ENCODE data around the gene PLET1. TPM values are rescaled to one million over a fixed set of nuclear protein-coding genes. Genes with fewer than 3 reads are reported as not detected.

Gene PLET1
- polyA plus RNA-seq, 1 donor = not detected

DNA sequence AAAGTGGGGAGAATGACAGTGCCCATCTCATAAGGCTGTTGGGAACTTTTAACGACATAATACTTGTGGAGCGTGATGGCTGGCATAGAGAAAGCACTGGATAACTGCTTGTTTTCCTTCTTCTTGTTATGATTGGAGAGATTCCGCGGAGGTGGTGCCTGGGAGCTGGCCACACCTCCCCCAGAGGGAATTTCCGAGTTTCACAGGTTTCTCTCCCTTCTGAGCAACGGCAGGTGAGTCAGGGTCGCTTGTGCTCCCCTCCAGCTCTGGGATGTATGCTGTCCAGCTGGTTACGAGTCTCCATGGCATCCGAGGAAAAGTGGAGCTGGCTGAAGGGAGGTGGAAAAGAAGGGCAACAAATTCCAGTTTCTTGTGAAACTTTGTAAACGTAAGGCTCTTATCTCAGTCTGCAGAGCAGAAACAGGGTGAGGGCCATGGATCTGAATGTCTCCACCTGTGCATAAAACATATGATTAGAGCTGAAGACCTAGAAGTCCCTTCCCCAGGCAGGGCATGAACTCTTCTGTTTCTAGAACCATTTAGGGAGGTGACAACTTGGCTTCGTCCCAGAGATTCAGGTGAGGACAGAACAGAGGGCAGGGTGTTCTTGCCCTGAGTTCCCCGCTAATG, 10.0 kb upstream of the PLET1 start:
- no peak overlapping the region for H3K27ac ChIP-seq (ENCODE audit: low read length)
- WGBS (ENCODE audit: insufficient coverage, low lambda C conversion rate) = no CpG with 5 or more reads among the region's 12 CpGs
- no peaks in the 10 kb centered on the region for H3K27me3 ChIP-seq (ENCODE audit: control insufficient read depth, insufficient read depth, low read length)
- H3K9me3 ChIP-seq (ENCODE audit: control insufficient read depth, low read depth, low read length) = no peaks in the 10 kb centered on the region
- H3K36me3 ChIP-seq (ENCODE audit: control insufficient read depth, insufficient read depth, low read length) = no peaks in the 10 kb centered on the region
- peak in 1 of 2 donors; percentile 26 for DNase-seq
- no peaks in the 10 kb centered on the region for H3K4me1 ChIP-seq (ENCODE audit: control insufficient read depth, insufficient read depth, low read length)
- H3K4me3 ChIP-seq (ENCODE audit: low read length) = peak overlapping the region; percentile 21

DNA sequence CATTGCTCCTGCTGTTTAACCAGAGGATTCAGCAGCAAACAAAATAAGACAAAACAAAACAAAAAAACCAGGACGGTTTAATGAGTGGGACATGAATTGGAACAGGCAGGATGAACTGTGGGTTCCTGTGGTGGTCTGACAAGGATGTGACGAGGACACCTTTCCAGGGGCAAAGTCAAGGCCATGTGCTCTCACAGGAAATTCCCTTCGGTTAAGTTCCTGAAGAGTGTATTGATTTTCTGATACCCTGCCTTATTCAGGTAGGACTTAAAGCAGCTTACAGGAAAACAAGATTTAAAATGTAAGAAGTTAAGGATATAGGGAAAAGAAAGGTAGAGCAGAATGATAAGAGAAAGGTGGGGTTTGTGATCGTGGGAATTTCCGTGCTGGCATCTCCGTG, 8.5 kb upstream of the PLET1 start:
- no peaks in the 10 kb centered on the region for H3K4me1 ChIP-seq (ENCODE audit: control insufficient read depth, insufficient read depth, low read length)
- WGBS (ENCODE audit: insufficient coverage, low lambda C conversion rate) = 32% methylated on average over 4 of the region's 6 CpGs
- DNase-seq = no peak
- H3K27me3 ChIP-seq (ENCODE audit: control insufficient read depth, insufficient read depth, low read length) = no peaks in the 10 kb centered on the region
- no peak overlapping the region for H3K4me3 ChIP-seq (ENCODE audit: low read length)
- H3K9me3 ChIP-seq (ENCODE audit: control insufficient read depth, low read depth, low read length) = no peaks in the 10 kb centered on the region
- no peaks in the 10 kb centered on the region for H3K36me3 ChIP-seq (ENCODE audit: control insufficient read depth, insufficient read depth, low read length)
- H3K27ac ChIP-seq (ENCODE audit: low read length) = no peak overlapping the region

DNA sequence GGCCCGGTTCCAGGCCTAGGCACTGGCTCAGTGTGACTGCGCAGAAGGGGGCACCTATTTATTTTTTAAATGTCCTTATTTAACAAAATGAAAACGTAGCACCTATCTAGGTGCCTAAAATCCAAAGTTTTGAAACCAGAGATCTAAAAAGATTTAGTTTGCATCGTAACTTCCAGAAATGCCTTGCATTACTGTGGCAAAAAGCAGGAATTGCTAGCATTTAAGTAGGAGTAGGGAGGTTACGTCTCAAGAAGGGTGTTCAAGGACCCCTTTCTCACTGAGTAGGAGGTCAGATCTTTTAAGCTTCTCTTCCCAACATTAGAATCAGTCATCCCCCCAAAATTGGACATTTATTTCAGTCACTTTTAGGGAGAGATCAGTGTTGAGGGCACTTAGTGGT, 7.7 kb upstream of the PLET1 start:
- H3K9me3 ChIP-seq (ENCODE audit: control insufficient read depth, low read depth, low read length) = no peaks in the 10 kb centered on the region
- 100% methylated on average over 1 of the region's 5 CpGs for WGBS (ENCODE audit: insufficient coverage, low lambda C conversion rate)
- H3K27ac ChIP-seq (ENCODE audit: low read length) = no peak overlapping the region

DNA sequence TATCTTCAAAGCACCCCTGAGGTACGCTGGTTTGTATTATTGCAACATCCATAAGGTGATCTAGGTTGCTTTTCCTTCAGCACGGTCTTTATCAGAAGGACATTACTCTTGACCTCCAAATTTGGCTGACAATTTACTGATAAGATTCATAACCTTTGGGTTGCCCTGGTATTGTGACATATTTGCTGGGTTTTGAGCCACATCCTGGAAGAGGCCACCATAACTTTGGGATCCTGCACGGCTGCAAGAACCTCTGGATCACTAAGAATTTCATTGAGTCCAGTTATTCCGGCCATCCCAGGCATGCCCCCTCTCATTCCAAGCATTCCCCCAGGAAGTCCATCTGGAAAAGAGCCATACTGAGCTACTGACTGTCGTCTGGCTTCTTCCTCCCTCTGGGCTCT, 6.5 kb upstream of the PLET1 start:
- WGBS (ENCODE audit: insufficient coverage, low lambda C conversion rate) = 65% methylated on average over 2 of the region's 5 CpGs
- Histone ChIP-seq H3K9me3 (ENCODE audit: control insufficient read depth, low read depth, low read length) (no peaks in the 10 kb centered on the region), H3K27me3 (ENCODE audit: control insufficient read depth, insufficient read depth, low read length) (no peaks in the 10 kb centered on the region)

More for the DNA sequence above, 7.7 kb upstream of the PLET1 start:
- Histone ChIP-seq H3K4me1 (ENCODE audit: control insufficient read depth, insufficient read depth, low read length) (no peaks in the 10 kb centered on the region), H3K27me3 (ENCODE audit: control insufficient read depth, insufficient read depth, low read length) (no peaks in the 10 kb centered on the region), H3K4me3 (ENCODE audit: low read length) (no peak overlapping the region), H3K36me3 (ENCODE audit: control insufficient read depth, insufficient read depth, low read length) (no peaks in the 10 kb centered on the region)
- DNase-seq = no peak

DNA sequence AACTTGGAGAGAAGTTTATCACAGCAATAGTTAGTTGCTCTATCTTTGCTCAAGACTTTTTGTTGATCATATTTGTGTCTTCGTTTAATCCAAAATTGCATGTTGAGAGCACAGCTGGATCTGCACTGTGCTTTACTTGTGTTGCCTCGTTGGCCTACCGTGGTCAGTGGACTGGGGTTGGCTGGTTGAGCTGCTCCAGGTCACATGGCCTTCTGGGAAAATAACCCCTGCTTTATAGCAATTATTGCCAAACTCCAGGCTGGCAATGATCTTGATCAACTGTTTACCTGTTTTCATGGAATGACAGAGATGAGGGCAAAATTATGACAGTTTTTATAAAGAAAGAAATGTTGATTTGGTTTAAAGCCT, 5.7 kb upstream of the PLET1 start:
- Histone ChIP-seq H3K4me3 (ENCODE audit: low read length) (no peak overlapping the region), H3K9me3 (ENCODE audit: control insufficient read depth, low read depth, low read length) (no peaks in the 10 kb centered on the region), H3K4me1 (ENCODE audit: control insufficient read depth, insufficient read depth, low read length) (no peaks in the 10 kb centered on the region), H3K27me3 (ENCODE audit: control insufficient read depth, insufficient read depth, low read length) (no peaks in the 10 kb centered on the region), H3K36me3 (ENCODE audit: control insufficient read depth, insufficient read depth, low read length) (no peaks in the 10 kb centered on the region), H3K27ac (ENCODE audit: low read length) (no peak overlapping the region)
- WGBS (ENCODE audit: insufficient coverage, low lambda C conversion rate) = no CpG with 5 or more reads among the region's 3 CpGs
- DNase-seq = no peak

More for the DNA sequence above, 6.5 kb upstream of the PLET1 start:
- H3K4me3 ChIP-seq (ENCODE audit: low read length) = no peak overlapping the region
- H3K4me1 ChIP-seq (ENCODE audit: control insufficient read depth, insufficient read depth, low read length) = no peaks in the 10 kb centered on the region
- no peak for DNase-seq
- no peak overlapping the region for H3K27ac ChIP-seq (ENCODE audit: low read length)
- H3K36me3 ChIP-seq (ENCODE audit: control insufficient read depth, insufficient read depth, low read length) = no peaks in the 10 kb centered on the region

DNA sequence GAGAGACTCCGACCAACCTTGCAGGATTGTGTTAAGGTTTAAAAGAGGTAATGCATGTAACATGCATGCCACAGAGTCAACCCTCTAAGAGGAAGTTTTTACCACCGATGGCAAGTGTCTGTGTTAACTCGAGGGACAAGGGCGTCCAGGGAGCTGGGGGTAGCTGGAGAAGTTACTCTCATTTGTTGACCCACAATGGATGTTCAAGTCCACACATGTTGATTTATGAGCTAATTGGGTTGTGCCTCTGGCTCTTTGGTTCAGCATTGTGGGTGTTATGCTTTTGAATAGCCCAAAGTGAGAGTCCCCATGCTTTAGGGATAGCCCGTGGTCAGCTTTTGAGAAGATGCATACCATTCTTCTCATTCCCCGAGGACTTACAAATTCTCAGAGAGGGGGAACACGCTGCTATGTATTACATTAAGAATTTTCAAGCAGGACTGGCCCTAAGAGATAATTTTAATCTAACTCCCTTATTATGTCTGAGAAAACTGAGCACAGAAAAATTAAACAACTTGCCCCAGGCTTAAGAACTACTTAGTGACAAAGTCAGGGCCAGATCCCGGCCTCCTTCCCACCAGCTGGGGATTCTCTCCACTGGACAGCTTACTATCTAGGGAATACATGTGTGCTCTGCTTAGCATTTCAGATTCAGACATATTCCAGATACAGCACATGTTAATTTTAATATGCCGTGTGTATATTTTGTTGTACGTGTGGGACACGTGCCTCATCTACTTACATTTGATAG, 5.2 kb upstream of the PLET1 start:
- Histone ChIP-seq H3K9me3 (ENCODE audit: control insufficient read depth, low read depth, low read length) (no peaks in the 10 kb centered on the region), H3K27ac (ENCODE audit: low read length) (no peak overlapping the region), H3K36me3 (ENCODE audit: control insufficient read depth, insufficient read depth, low read length) (no peaks in the 10 kb centered on the region), H3K4me3 (ENCODE audit: low read length) (no peak overlapping the region), H3K4me1 (ENCODE audit: control insufficient read depth, insufficient read depth, low read length) (no peaks in the 10 kb centered on the region), H3K27me3 (ENCODE audit: control insufficient read depth, insufficient read depth, low read length) (no peaks in the 10 kb centered on the region)
- 50% methylated on average over 1 of the region's 11 CpGs for WGBS (ENCODE audit: insufficient coverage, low lambda C conversion rate)
- no peak for DNase-seq

DNA sequence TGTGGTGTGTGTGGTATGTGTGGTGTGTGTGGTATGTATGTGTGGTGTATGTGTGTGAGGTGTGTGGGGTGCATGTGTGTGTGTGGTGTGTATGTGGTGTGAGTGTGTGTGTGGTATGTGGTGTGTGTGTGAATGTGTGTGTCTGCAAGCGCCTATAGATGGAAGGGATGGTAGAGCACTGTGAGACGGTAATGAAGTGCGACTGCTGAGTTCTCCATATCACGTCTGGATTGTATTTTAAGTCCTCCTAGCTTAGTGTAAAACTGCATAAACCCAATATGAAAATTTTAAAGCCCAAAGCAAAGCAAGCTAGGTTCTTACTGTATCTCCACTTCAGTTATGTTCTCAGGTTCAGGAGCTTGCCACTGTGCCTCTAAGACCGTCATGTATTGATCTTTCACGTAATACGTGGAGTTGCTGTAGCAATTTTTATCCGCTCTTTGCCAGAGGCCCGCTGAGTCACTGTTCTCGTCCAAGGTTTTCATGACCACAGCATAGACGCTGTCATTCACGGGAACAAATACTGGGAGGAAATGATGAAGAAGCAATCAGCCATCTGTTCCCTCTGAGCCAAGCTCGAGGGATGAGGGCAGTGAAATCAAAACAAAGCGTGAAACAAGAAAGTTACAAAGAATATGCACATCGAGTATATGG, 5.5 kb downstream of the PLET1 start:
- WGBS (ENCODE audit: insufficient coverage, low lambda C conversion rate) = 77% methylated on average over 4 of the region's 15 CpGs
- Histone ChIP-seq H3K27me3 (ENCODE audit: control insufficient read depth, insufficient read depth, low read length) (no peaks in the 10 kb centered on the region), H3K4me1 (ENCODE audit: control insufficient read depth, insufficient read depth, low read length) (peaks cover 10% of the 10 kb centered on the region), H3K9me3 (ENCODE audit: control insufficient read depth, low read depth, low read length) (no peaks in the 10 kb centered on the region), H3K36me3 (ENCODE audit: control insufficient read depth, insufficient read depth, low read length) (no peaks in the 10 kb centered on the region), H3K27ac (ENCODE audit: low read length) (no peak overlapping the region), H3K4me3 (ENCODE audit: low read length) (no peak overlapping the region)
- DNase-seq = peak in 1 of 2 donors; percentile 15

DNA sequence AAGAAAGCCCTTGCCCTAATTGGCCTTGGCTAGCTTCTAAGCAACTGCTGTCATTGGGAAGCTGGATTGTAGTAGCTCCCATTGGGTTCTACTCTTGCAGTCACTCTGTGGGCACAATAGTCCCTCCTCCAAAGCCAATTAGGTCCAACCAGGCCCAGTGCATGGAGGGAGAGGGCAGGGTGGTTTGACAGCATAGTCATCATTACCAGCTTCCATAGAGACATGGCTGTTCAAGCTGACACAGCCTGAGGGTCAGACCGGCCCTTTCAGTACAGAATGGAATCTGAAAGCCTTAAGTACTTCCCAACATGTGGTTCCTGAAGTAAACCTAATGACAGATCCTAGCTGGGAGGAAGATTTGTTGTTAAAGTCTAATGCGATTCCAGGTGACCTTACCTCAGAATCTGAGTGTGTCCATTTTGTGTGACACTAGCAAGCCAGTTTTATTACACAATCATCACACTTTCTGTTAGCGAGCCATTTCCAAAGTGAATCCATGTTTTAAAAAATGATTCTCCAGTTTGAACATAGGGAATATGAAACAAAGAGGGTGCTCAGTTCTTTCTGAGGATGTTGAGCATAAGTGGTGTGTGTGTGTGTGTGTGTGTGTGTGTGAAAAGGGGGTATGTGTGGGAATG, 6.9 kb downstream of the PLET1 start:
- no peaks in the 10 kb centered on the region for H3K36me3 ChIP-seq (ENCODE audit: control insufficient read depth, insufficient read depth, low read length)
- no peak for DNase-seq
- H3K4me3 ChIP-seq (ENCODE audit: low read length) = no peak overlapping the region
- H3K27ac ChIP-seq (ENCODE audit: low read length) = no peak overlapping the region
- WGBS (ENCODE audit: insufficient coverage, low lambda C conversion rate) = no CpG with 5 or more reads among the region's 3 CpGs
- peaks cover 10% of the 10 kb centered on the region for H3K4me1 ChIP-seq (ENCODE audit: control insufficient read depth, insufficient read depth, low read length)
- no peaks in the 10 kb centered on the region for H3K27me3 ChIP-seq (ENCODE audit: control insufficient read depth, insufficient read depth, low read length)
- no peaks in the 10 kb centered on the region for H3K9me3 ChIP-seq (ENCODE audit: control insufficient read depth, low read depth, low read length)

DNA sequence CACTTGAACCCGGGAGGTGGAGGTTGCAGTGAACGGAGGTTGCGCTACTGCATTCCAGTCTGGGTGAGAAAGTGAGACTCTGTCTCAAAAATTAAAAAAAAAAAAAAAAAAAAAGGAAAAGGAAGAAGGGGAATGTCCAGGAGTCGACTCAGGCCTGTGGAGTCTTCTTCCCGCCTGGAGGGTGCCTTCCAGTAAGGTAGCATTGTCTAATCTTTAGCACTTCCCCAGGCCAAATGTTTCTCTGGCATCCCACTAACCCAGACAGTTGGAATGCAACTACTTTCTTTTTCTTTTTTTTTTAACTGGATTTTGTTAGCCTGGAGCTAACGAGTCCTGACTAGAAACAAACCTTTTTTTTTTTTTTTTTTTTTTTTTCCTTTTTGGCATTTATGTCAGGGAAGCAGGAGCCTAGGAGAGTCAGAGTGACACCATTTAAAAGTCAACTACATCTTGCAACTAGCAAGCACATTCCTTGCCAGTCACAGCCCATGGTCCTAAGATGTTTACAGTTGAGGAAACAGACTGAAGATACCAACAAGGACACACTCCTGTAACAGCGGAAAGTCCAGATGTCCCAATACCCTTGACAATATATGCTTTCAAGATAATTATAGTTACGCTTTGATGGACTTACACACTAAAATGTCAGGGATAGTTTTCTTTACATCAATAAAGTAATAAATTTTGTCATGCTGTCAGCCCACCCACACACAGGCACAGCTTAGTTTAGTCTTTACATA, 10.6 kb downstream of the PLET1 start:
- Histone ChIP-seq H3K27ac (ENCODE audit: low read length) (no peak overlapping the region), H3K4me3 (ENCODE audit: low read length) (no peak overlapping the region), H3K36me3 (ENCODE audit: control insufficient read depth, insufficient read depth, low read length) (no peaks in the 10 kb centered on the region), H3K4me1 (ENCODE audit: control insufficient read depth, insufficient read depth, low read length) (no peaks in the 10 kb centered on the region), H3K9me3 (ENCODE audit: control insufficient read depth, low read depth, low read length) (peaks cover 4% of the 10 kb centered on the region), H3K27me3 (ENCODE audit: control insufficient read depth, insufficient read depth, low read length) (no peaks in the 10 kb centered on the region)
- DNase-seq = peak; percentile 52 to 75
- 0% methylated on average over 1 of the region's 8 CpGs for WGBS (ENCODE audit: insufficient coverage, low lambda C conversion rate)

DNA sequence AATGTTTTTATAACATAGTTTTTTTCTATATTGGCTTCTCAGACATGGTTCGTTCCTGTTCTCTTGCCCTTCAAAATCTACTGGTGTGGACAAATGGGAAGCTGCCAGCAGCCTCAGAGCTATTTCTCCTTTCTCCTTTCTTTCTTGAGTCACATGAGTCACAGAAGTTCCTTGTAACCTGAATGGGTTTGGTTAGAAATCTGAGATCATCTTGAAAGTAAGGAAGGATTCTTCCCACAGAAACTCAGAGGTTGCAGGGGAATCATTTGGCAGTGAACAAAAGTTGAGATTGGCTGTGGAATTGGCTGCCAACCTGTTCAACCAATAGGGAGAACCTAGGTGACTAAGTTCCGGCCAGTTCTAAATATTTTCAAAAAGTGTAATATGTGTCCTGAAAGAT, 12.5 kb downstream of the PLET1 start:
- WGBS (ENCODE audit: insufficient coverage, low lambda C conversion rate) = 86% methylated on average over 1 of the region's 2 CpGs
- Histone ChIP-seq H3K27ac (ENCODE audit: low read length) (no peak overlapping the region), H3K4me3 (ENCODE audit: low read length) (no peak overlapping the region), H3K36me3 (ENCODE audit: control insufficient read depth, insufficient read depth, low read length) (peaks cover 2% of the 10 kb centered on the region), H3K27me3 (ENCODE audit: control insufficient read depth, insufficient read depth, low read length) (no peaks in the 10 kb centered on the region), H3K4me1 (ENCODE audit: control insufficient read depth, insufficient read depth, low read length) (no peaks in the 10 kb centered on the region), H3K9me3 (ENCODE audit: control insufficient read depth, low read depth, low read length) (peaks cover 7% of the 10 kb centered on the region)
- DNase-seq = no peak

Measured in large intestine (tissue), 3 donors.